Tibial nerve (tissue), 4 donors: Measurements from ENCODE around the gene NBAS. TPM values are rescaled to one million over a fixed set of nuclear protein-coding genes. Genes with fewer than 3 reads are reported as not detected.

Experiments used
- DNase-seq, 2 donors: peaks; one replicate each; pipeline ENCODE4 v3.0.0-alpha.2; 2019; ENCODE audit warnings: low spot score in 2 of 2
- H3K27ac ChIP-seq, 4 donors: fragments of 200-600 bp; sonication (generic) in 3 of 4; one replicate each; pipeline ENCODE4 v1.5.1; 2017 to 2019; ENCODE audit warnings: mild to moderate bottlenecking in 1 of 4
- H3K27me3 ChIP-seq, 2 donors: fragments of 200-600 bp; sonication (generic) in 1 of 2; one replicate each; pipeline versions ENCODE4 v1.5.1 to v1.6.0; 2017 to 2019
- H3K36me3 ChIP-seq, 3 donors: fragments of 200-600 bp; sonication (generic); one replicate each; pipeline ENCODE4 v1.5.1; 2018 to 2019
- H3K4me1 ChIP-seq, 4 donors: fragments of 200-600 bp; sonication (generic) in 3 of 4; one replicate each; pipeline ENCODE4 v1.5.1; 2017 to 2019
- H3K4me3 ChIP-seq, 4 donors: fragments of 200-600 bp; sonication (generic) in 3 of 4; one replicate each; pipeline ENCODE4 v1.5.1; 2017 to 2019; ENCODE audit warnings: mild to moderate bottlenecking in 1 of 4, moderate library complexity in 1 of 4
- H3K9me3 ChIP-seq, 4 donors: fragments of 200-600 bp; sonication (generic) in 3 of 4; one replicate each; pipeline ENCODE4 v1.5.1; 2017 to 2019
- CTCF ChIP-seq, 5 experiments: fragments of 200-600 bp in 3 of 5; fragments of 450-650 bp in 2 of 5; sonication (generic) in 3 of 5; IDR thresholded peaks; one replicate each; pipeline ENCODE4 v1.5.1; 2016 to 2019; ENCODE audit warnings: antibody characterized with exemption in 5 of 5, mild to moderate bottlenecking in 3 of 5, moderate library complexity in 2 of 5
- EP300 ChIP-seq, 2 donors: sonication (generic); formaldehyde crosslinking; IDR thresholded peaks; one replicate each; pipeline ENCODE4 v1.6.1; 2017; ENCODE audit warnings: antibody characterized with exemption in 2 of 2, mild to moderate bottlenecking in 1 of 2
- POLR2A ChIP-seq, 2 donors: fragments of 450-650 bp; IDR thresholded peaks; one replicate each; pipeline ENCODE4 v1.6.1; 2017; ENCODE audit warnings: antibody characterized with exemption in 2 of 2, mild to moderate bottlenecking in 2 of 2, moderate library complexity in 2 of 2
- WGBS, 2 donors: methylation state at CpG; one replicate each; pipeline ENCODE4 v1.1.5; 2018; 5-methylcytosine and 5-hydroxymethylcytosine counted together
- total RNA-seq, 4 donors: library from RNA; depleted of rRNA; stranded (reverse); fragments of >200 nt; gene quantifications; one replicate each; pipeline ENCODE4 v1.1.0, GENCODE V29; 2016

The NBAS gene
- total RNA-seq, 4 donors from 2014 or later: 49.0 to 59.1 (median 55.1) TPM

GRCh38 chr2:15122915-15123314 is 438.2 kb downstream of the NBAS start:
- TF ChIP-seq EP300 (IDR thresholded peaks at IDR 0.05) (no peak), CTCF (IDR thresholded peaks at IDR 0.05) (no peak), POLR2A (IDR thresholded peaks at IDR 0.05) (no peak)
- 44 to 57% methylated on average over 2 of the region's 2 CpGs for WGBS, 2 donors
- Histone ChIP-seq H3K4me1 (no peaks in the 10 kb centered on the region), H3K27ac (no peak overlapping the region), H3K36me3 (no peaks in the 10 kb centered on the region), H3K9me3 (peaks cover 0 to 18% (median 0%) of the 10 kb centered on the region in 4 donors), H3K4me3 (no peak overlapping the region), H3K27me3 (no peaks in the 10 kb centered on the region)
- no peak for DNase-seq

- no peaks in the 10 kb centered on the region for H3K27me3 ChIP-seq
- H3K4me1 ChIP-seq: no peaks in the 10 kb centered on the region
- no peak overlapping the region for H3K27ac ChIP-seq
- 25 to 37% methylated on average over 6 of the region's 6 CpGs for WGBS, 2 donors
- peaks cover 0 to 18% (median 0%) of the 10 kb centered on the region in 4 donors for H3K9me3 ChIP-seq
- TF ChIP-seq POLR2A (IDR thresholded peaks at IDR 0.05) (no peak), CTCF (IDR thresholded peaks at IDR 0.05) (no peak), EP300 (IDR thresholded peaks at IDR 0.05) (no peak)
- H3K36me3 ChIP-seq: no peaks in the 10 kb centered on the region
- no peak for DNase-seq
- H3K4me3 ChIP-seq: no peak overlapping the region
Measured at GRCh38 chr2:15120631-15121030, 440.5 kb downstream of the NBAS start.

DNA sequence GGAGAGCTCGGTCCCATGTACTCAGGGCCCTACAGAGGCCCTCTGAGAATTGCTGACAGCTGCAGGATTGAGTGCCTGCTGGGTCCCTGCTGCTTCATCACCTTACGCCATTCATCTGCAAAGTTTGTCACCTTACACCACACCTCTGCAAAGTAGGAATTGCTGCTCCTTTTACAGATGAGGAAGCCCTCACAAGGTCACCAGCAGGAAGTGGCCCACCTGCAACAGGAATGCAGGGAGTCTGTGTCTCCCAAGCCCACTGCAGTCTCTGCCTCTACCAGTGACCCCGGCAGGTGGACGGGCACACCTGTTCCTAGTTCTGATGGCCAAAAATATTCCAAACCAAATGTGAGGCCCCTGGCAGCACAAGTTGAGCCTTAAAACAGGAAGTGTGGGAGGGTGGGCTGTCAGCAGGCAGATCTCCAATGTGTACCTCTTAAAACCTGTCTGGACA is 441.4 kb downstream of the NBAS start:
- no peak for TF ChIP-seq POLR2A (IDR thresholded peaks at IDR 0.05)
- no peak for TF ChIP-seq EP300 (IDR thresholded peaks at IDR 0.05)
- no peak for TF ChIP-seq CTCF (IDR thresholded peaks at IDR 0.05)
- H3K9me3 ChIP-seq: peaks cover 0 to 14% (median 0%) of the 10 kb centered on the region in 4 donors
- H3K4me3 ChIP-seq: no peak overlapping the region
- H3K27ac ChIP-seq: no peak overlapping the region
- no peak for DNase-seq
- no peaks in the 10 kb centered on the region for H3K27me3 ChIP-seq
- no peaks in the 10 kb centered on the region for H3K36me3 ChIP-seq
- WGBS, 2 donors: 43 to 62% methylated on average over 2 to 4 of the region's 4 CpGs
- H3K4me1 ChIP-seq: no peaks in the 10 kb centered on the region

- Histone ChIP-seq H3K27ac (no peak overlapping the region), H3K4me1 (no peaks in the 10 kb centered on the region), H3K9me3 (peaks cover 0 to 20% (median 3%) of the 10 kb centered on the region in 4 donors), H3K4me3 (no peak overlapping the region), H3K27me3 (no peaks in the 10 kb centered on the region), H3K36me3 (no peaks in the 10 kb centered on the region)
- TF ChIP-seq POLR2A (IDR thresholded peaks at IDR 0.05) (no peak), CTCF (IDR thresholded peaks at IDR 0.05) (no peak), EP300 (IDR thresholded peaks at IDR 0.05) (no peak)
- DNase-seq: no peak
- 73 to 76% methylated on average over 4 of the region's 4 CpGs for WGBS, 2 donors
Measured at GRCh38 chr2:15117409-15118050, 443.6 kb downstream of the NBAS start.

Other genes with a start within 250 kb of the NBAS start
- gene DDX1, start 30.5 kb upstream of the NBAS start, total RNA-seq: 10 to 100 TPM; 54.9 to 64.7 (median 57.3) TPM